Natural killer cell (primary cell): ENCODE results near the gene LRRC3C. TPM values are rescaled to one million over a fixed set of nuclear protein-coding genes. Genes with fewer than 3 reads are reported as not detected.

Experiments
- ATAC-seq, 3 donors: fragments of 150-1000 bp in 2 of 3; fragments of 200-7000 bp in 1 of 3; cut with Tn5 transposase; 1 replicate in 1 of 3; 2 replicates in 2 of 3; pipeline ENCODE4 v1.10.0; 2021; ENCODE audit warnings: mild to moderate bottlenecking in 2 of 3, moderate library complexity in 2 of 3
- DNase-seq, 2 donors: peaks; one replicate each; pipeline versions ENCODE4 v3.0.0 to v3.0.0-alpha.2; 2013 to 2021; ENCODE audit warnings: mixed read lengths in 1 of 2
- H3K27ac ChIP-seq: one replicate; pipeline ENCODE4 v1.5.1; 2013; ENCODE audit warnings: mild to moderate bottlenecking, low read length
- H3K27me3 ChIP-seq: one replicate; pipeline ENCODE4 v1.6.1; 2013; ENCODE audit warnings: low read length; ENCODE audit not compliant: control insufficient read depth, insufficient read depth
- H3K36me3 ChIP-seq: one replicate; pipeline ENCODE4 v1.6.1; 2013; ENCODE audit warnings: low read length; ENCODE audit not compliant: control insufficient read depth, insufficient read depth
- H3K4me1 ChIP-seq: one replicate; pipeline ENCODE4 v1.6.1; 2013; ENCODE audit warnings: low read length; ENCODE audit not compliant: control insufficient read depth, insufficient read depth
- H3K4me3 ChIP-seq: one replicate; pipeline ENCODE4 v1.5.1; 2013; ENCODE audit warnings: low read length
- H3K9me3 ChIP-seq: one replicate; pipeline ENCODE4 v1.6.1; 2013; ENCODE audit warnings: low read length; ENCODE audit not compliant: control insufficient read depth, insufficient read depth
- H3K27ac Mint-ChIP-seq, 2 donors: one replicate each; pipeline ENCODE4 v1.8.0; 2022; ENCODE audit warnings: mild to moderate bottlenecking in 2 of 2, mixed read lengths in 2 of 2, moderate library complexity in 1 of 2
- H3K27me3 Mint-ChIP-seq, 2 donors: one replicate each; pipeline ENCODE4 v1.8.0; 2022; ENCODE audit warnings: low read depth in 2 of 2, mixed read lengths in 2 of 2
- H3K36me3 Mint-ChIP-seq: one replicate; pipeline ENCODE4 v1.8.0; 2022; ENCODE audit warnings: mixed read lengths
- H3K4me1 Mint-ChIP-seq, 2 donors: one replicate each; pipeline ENCODE4 v1.8.0; 2022; ENCODE audit warnings: mixed read lengths in 2 of 2
- H3K4me3 Mint-ChIP-seq: one replicate; pipeline ENCODE4 v1.8.0; 2022; ENCODE audit warnings: mild to moderate bottlenecking, moderate library complexity, mixed read lengths
- H3K9me3 Mint-ChIP-seq, 2 donors: one replicate each; pipeline ENCODE4 v1.8.0; 2022; ENCODE audit warnings: mixed read lengths in 2 of 2
- CTCF ChIP-seq: fragments of 200-600 bp; IDR thresholded peaks from one replicate; pipeline ENCODE4 v1.8.0; 2022; ENCODE audit warnings: antibody characterized with exemption
- WGBS: methylation state at CpG from one replicate; pipeline ENCODE4 v1.1.7; 2013; ENCODE audit warnings: missing lambda C conversion rate; ENCODE audit not compliant: insufficient coverage; 5-methylcytosine and 5-hydroxymethylcytosine counted together
- intact Hi-C: fragments of 100-400 bp; cut with micrococcal nuclease; formaldehyde crosslinking; loops from one replicate; pipeline ENCODE4 v1.14.2; 2022
- total RNA-seq, 4 donors: library from RNA; stranded (reverse); fragments of 120-200 nt in 1 of 4; gene quantifications; one replicate each; pipeline versions ENCODE4 v1.2.3 to v1.2.4, GENCODE V29; 2013 to 2022

The LRRC3C gene
- total RNA-seq, 3 donors from 2014 or later (not counting 1 experiment from before 2014, with no cell fraction given) = not detected

- Histone ChIP-seq H3K4me3 (no peak overlapping the region), H3K27me3 (no peaks in the 10 kb centered on the region), H3K9me3 (no peaks in the 10 kb centered on the region), H3K27ac (no peak overlapping the region), H3K36me3 (no peaks in the 10 kb centered on the region), H3K4me1 (no peaks in the 10 kb centered on the region)
- peaks cover 0 to 2% of the 10 kb centered on the region in 2 donors for H3K27me3 Mint-ChIP-seq
- DNase-seq (no peak), ATAC-seq (no peak)
- H3K9me3 Mint-ChIP-seq = no peaks in the 10 kb centered on the region
- no peak for TF ChIP-seq CTCF
- no peak overlapping the region for H3K4me3 Mint-ChIP-seq
- WGBS = 94% methylated on average over 5 of the region's 5 CpGs
- no peak overlapping the region for H3K27ac Mint-ChIP-seq
- no peaks in the 10 kb centered on the region for H3K36me3 Mint-ChIP-seq
- H3K4me1 Mint-ChIP-seq = no peaks in the 10 kb centered on the region
- intact Hi-C loops = no loop called here
Observed at GRCh38 chr17:39933912-39934311, 6.4 kb downstream of the LRRC3C start.

DNA sequence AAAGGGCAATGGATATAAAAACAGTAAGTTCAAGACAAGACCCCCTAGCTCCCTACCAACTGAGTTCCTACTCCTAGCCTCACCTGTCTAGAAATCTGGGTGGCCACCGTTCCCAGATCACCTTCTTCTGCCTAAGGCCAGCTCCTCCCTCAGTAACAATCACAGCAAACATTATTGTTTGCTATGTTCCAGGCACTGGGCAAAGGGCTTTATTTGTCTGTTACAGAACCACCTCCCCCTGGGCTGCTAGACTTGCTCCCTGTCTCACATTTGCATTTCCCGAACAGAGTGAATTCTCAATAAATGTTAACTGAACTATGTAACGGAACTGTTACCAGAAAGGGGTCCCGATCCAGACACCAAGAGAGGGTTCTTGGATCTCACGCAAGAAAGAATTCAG is 6.8 kb downstream of the LRRC3C start:
- Histone ChIP-seq H3K27ac (no peak overlapping the region), H3K9me3 (no peaks in the 10 kb centered on the region), H3K4me3 (no peak overlapping the region), H3K27me3 (no peaks in the 10 kb centered on the region), H3K36me3 (no peaks in the 10 kb centered on the region), H3K4me1 (no peaks in the 10 kb centered on the region)
- H3K4me3 Mint-ChIP-seq = no peak overlapping the region
- intact Hi-C loops = no loop called here
- no peak for TF ChIP-seq CTCF
- H3K27me3 Mint-ChIP-seq = peaks cover 0 to 2% of the 10 kb centered on the region in 2 donors
- no peaks in the 10 kb centered on the region for H3K36me3 Mint-ChIP-seq
- H3K9me3 Mint-ChIP-seq = no peaks in the 10 kb centered on the region
- 91% methylated on average over 5 of the region's 5 CpGs for WGBS
- no peak for DNase-seq
- H3K4me1 Mint-ChIP-seq = no peaks in the 10 kb centered on the region
- H3K27ac Mint-ChIP-seq = no peak overlapping the region
- no peak for ATAC-seq

DNA sequence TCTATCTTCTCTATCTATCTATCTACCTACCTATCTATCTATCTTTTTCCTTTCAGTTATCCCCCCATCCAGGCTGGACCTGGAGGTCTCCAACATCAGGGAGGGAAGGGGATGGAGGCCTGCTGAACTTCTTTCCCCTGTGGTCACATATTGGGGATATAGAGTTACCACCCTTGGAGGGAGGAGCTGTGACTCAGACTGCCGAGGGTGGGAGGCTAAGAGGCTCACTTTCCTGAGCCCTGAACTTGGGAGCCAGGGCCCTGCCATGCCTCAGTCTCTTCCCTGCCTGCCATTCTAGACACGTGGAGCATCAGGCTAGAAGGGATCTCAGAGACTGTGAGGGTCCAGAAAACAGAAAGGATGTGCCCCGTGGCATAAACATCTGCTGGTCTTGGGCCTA is 8.4 kb downstream of the LRRC3C start:
- no peak overlapping the region for H3K4me3 ChIP-seq
- no peak for TF ChIP-seq CTCF
- no peaks in the 10 kb centered on the region for H3K9me3 ChIP-seq
- H3K4me1 ChIP-seq = no peaks in the 10 kb centered on the region
- no peaks in the 10 kb centered on the region for H3K4me1 Mint-ChIP-seq
- H3K36me3 ChIP-seq = no peaks in the 10 kb centered on the region
- no peaks in the 10 kb centered on the region for H3K36me3 Mint-ChIP-seq
- 71% methylated on average over 3 of the region's 3 CpGs for WGBS
- no peak overlapping the region for H3K27ac ChIP-seq
- ATAC-seq = no peak
- peaks cover 0 to 2% of the 10 kb centered on the region in 2 donors for H3K27me3 Mint-ChIP-seq
- H3K4me3 Mint-ChIP-seq = no peak overlapping the region
- intact Hi-C loops = no loop called here
- DNase-seq = no peak
- H3K27ac Mint-ChIP-seq = no peak overlapping the region
- no peaks in the 10 kb centered on the region for H3K9me3 Mint-ChIP-seq
- H3K27me3 ChIP-seq = no peaks in the 10 kb centered on the region

GRCh38 chr17:39937447-39937846 is 9.9 kb downstream of the LRRC3C start:
- ATAC-seq = no peak
- no peak overlapping the region for H3K27ac Mint-ChIP-seq
- intact Hi-C loops = no loop called here
- TF ChIP-seq CTCF = no peak
- H3K27me3 ChIP-seq = no peaks in the 10 kb centered on the region
- H3K27me3 Mint-ChIP-seq = peaks cover 0 to 5% of the 10 kb centered on the region in 2 donors
- no peak overlapping the region for H3K27ac ChIP-seq
- H3K4me3 Mint-ChIP-seq = no peak overlapping the region
- H3K36me3 ChIP-seq = no peaks in the 10 kb centered on the region
- WGBS = 95% methylated on average over 3 of the region's 3 CpGs
- H3K9me3 ChIP-seq = no peaks in the 10 kb centered on the region
- no peaks in the 10 kb centered on the region for H3K36me3 Mint-ChIP-seq
- H3K4me3 ChIP-seq = no peak overlapping the region
- H3K4me1 ChIP-seq = no peaks in the 10 kb centered on the region
- DNase-seq = no peak
- no peaks in the 10 kb centered on the region for H3K4me1 Mint-ChIP-seq
- no peaks in the 10 kb centered on the region for H3K9me3 Mint-ChIP-seq
